IPS-15b (cell line): Measurements from ENCODE around the gene NPAS3.

Experiments
- H3K27me3 ChIP-seq: one replicate; pipeline ENCODE4 v1.6.1; 2013; ENCODE audit warnings: low read length; ENCODE audit not compliant: control insufficient read depth, insufficient read depth
- H3K36me3 ChIP-seq: one replicate; pipeline ENCODE4 v1.6.1; 2013; ENCODE audit warnings: low read length; ENCODE audit not compliant: control insufficient read depth, insufficient read depth
- H3K4me1 ChIP-seq: one replicate; pipeline ENCODE4 v1.6.1; 2013; ENCODE audit warnings: mild to moderate bottlenecking, low read length; ENCODE audit not compliant: control insufficient read depth, insufficient read depth
- H3K4me3 ChIP-seq: one replicate; pipeline ENCODE4 v1.5.1; 2013; ENCODE audit warnings: low read depth, low read length
- H3K9ac ChIP-seq: one replicate; pipeline ENCODE4 v1.6.1; 2013; ENCODE audit warnings: low read depth, mild to moderate bottlenecking, low read length
- H3K9me3 ChIP-seq: one replicate; pipeline ENCODE4 v1.6.1; 2013; ENCODE audit warnings: mild to moderate bottlenecking, low read length; ENCODE audit not compliant: control insufficient read depth, insufficient read depth

The NPAS3 gene

GRCh38 chr14:33241331-33241730, 302.7 kb downstream of the NPAS3 start:
- no peak overlapping the region for H3K4me3 ChIP-seq
- no peaks in the 10 kb centered on the region for H3K27me3 ChIP-seq
- H3K36me3 ChIP-seq = no peaks in the 10 kb centered on the region
- H3K9ac ChIP-seq = no peak overlapping the region
- no peaks in the 10 kb centered on the region for H3K4me1 ChIP-seq
- H3K9me3 ChIP-seq = no peaks in the 10 kb centered on the region

GRCh38 chr14:33249233-33249820, 310.6 kb downstream of the NPAS3 start:
- no peaks in the 10 kb centered on the region for H3K27me3 ChIP-seq
- no peak overlapping the region for H3K9ac ChIP-seq
- H3K4me3 ChIP-seq = no peak overlapping the region
- H3K4me1 ChIP-seq = peaks cover 5% of the 10 kb centered on the region
- no peaks in the 10 kb centered on the region for H3K36me3 ChIP-seq
- no peaks in the 10 kb centered on the region for H3K9me3 ChIP-seq

GRCh38 chr14:33250963-33251362, 312.3 kb downstream of the NPAS3 start:
- Histone ChIP-seq H3K27me3 (no peaks in the 10 kb centered on the region), H3K4me1 (peaks cover 5% of the 10 kb centered on the region), H3K9ac (no peak overlapping the region), H3K4me3 (no peak overlapping the region), H3K9me3 (no peaks in the 10 kb centered on the region), H3K36me3 (no peaks in the 10 kb centered on the region)

- no peaks in the 10 kb centered on the region for H3K36me3 ChIP-seq
- no peaks in the 10 kb centered on the region for H3K9me3 ChIP-seq
- no peak overlapping the region for H3K4me3 ChIP-seq
- H3K4me1 ChIP-seq = peaks cover 5% of the 10 kb centered on the region
- H3K27me3 ChIP-seq = no peaks in the 10 kb centered on the region
- no peak overlapping the region for H3K9ac ChIP-seq
Observed at GRCh38 chr14:33254342-33254741, 315.7 kb downstream of the NPAS3 start.

GRCh38 chr14:33254861-33255395, 316.2 kb downstream of the NPAS3 start:
- H3K27me3 ChIP-seq = no peaks in the 10 kb centered on the region
- no peak overlapping the region for H3K9ac ChIP-seq
- no peaks in the 10 kb centered on the region for H3K9me3 ChIP-seq
- H3K4me3 ChIP-seq = no peak overlapping the region
- no peaks in the 10 kb centered on the region for H3K36me3 ChIP-seq
- H3K4me1 ChIP-seq = no peaks in the 10 kb centered on the region

DNA sequence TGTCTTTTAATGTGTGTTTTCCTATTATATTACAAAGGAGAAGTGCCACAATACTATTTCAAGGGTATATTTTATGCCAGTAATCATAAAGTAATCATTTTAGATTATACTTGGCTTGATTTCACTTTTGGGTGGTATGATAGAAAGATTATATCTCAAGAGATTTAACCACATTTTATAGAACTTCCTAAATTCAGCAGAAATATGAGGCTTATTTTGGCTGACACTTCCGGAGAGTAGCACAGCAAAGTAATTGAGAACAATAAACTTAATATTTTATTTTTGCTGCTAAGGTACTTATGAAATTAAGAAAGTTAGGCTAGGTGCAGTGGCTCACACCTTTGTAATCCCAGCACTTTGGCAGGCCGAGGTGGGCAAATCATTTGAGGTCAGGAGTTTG, 319.1 kb downstream of the NPAS3 start:
- no peaks in the 10 kb centered on the region for H3K27me3 ChIP-seq
- H3K4me1 ChIP-seq = no peaks in the 10 kb centered on the region
- no peak overlapping the region for H3K4me3 ChIP-seq
- H3K36me3 ChIP-seq = no peaks in the 10 kb centered on the region
- H3K9me3 ChIP-seq = no peaks in the 10 kb centered on the region
- H3K9ac ChIP-seq = no peak overlapping the region

GRCh38 chr14:33259764-33260163, 321.1 kb downstream of the NPAS3 start:
- Histone ChIP-seq H3K36me3 (no peaks in the 10 kb centered on the region), H3K9ac (no peak overlapping the region), H3K9me3 (no peaks in the 10 kb centered on the region), H3K4me1 (no peaks in the 10 kb centered on the region), H3K27me3 (no peaks in the 10 kb centered on the region), H3K4me3 (no peak overlapping the region)

GRCh38 chr14:33271216-33271615, 332.5 kb downstream of the NPAS3 start:
- Histone ChIP-seq H3K27me3 (no peaks in the 10 kb centered on the region), H3K4me1 (no peaks in the 10 kb centered on the region), H3K4me3 (no peak overlapping the region), H3K9ac (no peak overlapping the region), H3K9me3 (no peaks in the 10 kb centered on the region), H3K36me3 (no peaks in the 10 kb centered on the region)

DNA sequence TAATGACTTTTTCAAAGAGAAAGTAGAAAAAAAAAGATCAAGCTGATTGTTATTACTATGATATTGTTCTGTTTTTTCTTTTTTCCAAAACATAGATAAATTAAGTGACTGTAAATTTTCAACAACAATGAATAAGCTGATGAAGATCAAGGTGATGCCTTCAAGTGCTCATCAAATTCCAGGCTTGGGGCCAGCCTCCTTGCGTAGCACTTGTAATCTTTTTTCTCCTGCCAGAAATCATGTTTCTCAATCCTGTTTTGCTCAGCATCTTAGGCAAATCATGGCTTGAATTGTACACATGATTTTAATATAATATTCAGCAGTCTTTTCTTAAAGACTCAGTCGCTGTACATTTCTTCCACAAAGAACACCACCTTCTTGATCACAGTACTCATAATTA, 333.2 kb downstream of the NPAS3 start:
- no peaks in the 10 kb centered on the region for H3K9me3 ChIP-seq
- no peaks in the 10 kb centered on the region for H3K27me3 ChIP-seq

DNA sequence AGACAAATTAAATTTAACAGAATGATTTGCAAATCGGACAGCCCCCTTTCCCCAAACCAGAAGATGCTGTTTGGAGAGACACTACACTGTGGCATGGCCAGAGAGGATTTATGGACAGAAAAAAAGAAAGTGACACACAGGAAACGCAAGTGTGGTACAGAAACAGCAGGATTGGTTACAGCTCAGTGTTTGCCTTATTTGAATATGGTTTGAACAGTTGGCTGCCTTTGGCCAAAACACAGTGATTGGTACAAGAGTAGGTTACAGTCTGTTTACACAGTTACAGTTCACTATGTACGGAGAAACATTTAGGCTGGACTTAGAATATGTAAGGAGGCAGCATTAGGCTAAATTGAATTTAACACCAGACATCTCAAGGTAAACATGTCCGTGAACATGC, 335.3 kb downstream of the NPAS3 start:
- H3K9me3 ChIP-seq = no peaks in the 10 kb centered on the region
- no peak overlapping the region for H3K9ac ChIP-seq
- no peaks in the 10 kb centered on the region for H3K27me3 ChIP-seq
- no peaks in the 10 kb centered on the region for H3K4me1 ChIP-seq
- no peak overlapping the region for H3K4me3 ChIP-seq
- no peaks in the 10 kb centered on the region for H3K36me3 ChIP-seq

More for the DNA sequence above, 333.2 kb downstream of the NPAS3 start:
- Histone ChIP-seq H3K4me3 (no peak overlapping the region), H3K36me3 (no peaks in the 10 kb centered on the region), H3K9ac (no peak overlapping the region), H3K4me1 (no peaks in the 10 kb centered on the region)

DNA sequence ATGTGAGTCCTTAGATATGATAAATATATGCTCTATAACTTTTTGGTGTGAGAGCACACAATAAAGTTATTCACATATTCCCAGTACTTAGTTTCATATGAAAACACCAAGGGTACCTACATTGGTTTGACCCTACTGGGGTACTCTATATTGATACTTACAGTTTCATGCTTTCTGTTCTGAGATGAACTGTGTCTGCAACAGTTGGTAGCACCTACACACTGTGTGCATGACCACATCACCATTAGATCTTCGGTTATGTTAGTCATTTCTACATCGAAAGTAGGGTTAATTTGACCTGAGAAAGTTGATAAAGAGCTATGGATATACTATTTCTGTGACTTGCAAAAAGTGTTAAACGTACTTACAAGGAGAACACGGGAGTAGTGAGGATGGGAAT, 337.2 kb downstream of the NPAS3 start:
- Histone ChIP-seq H3K4me3 (no peak overlapping the region), H3K4me1 (no peaks in the 10 kb centered on the region), H3K27me3 (no peaks in the 10 kb centered on the region), H3K9ac (no peak overlapping the region), H3K9me3 (no peaks in the 10 kb centered on the region), H3K36me3 (no peaks in the 10 kb centered on the region)

DNA sequence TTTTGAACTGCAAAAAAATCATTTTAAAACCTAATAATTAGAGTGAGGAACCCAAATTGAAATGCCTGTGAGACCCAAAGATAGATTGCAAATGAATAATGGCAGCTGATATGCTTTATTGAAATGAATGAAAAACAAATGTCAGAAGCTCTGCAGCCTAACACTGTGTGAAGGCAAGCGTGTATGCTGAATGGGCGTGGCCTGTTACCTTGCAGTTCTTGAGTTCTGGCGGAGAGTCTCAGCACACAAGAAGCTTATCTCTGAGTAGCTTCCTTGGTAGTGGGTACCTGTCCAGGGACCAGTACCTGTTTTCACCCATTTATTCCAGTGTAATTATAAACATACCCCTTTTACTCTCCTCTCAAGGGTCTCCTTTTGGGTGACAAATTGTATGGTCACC, 341.2 kb downstream of the NPAS3 start:
- H3K4me3 ChIP-seq = no peak overlapping the region
- H3K9ac ChIP-seq = no peak overlapping the region
- H3K36me3 ChIP-seq = no peaks in the 10 kb centered on the region
- no peaks in the 10 kb centered on the region for H3K27me3 ChIP-seq
- H3K9me3 ChIP-seq = no peaks in the 10 kb centered on the region
- H3K4me1 ChIP-seq = no peaks in the 10 kb centered on the region
